GM21367 (cell line): ENCODE measurements around the gene BRWD1.
"Not testable (repeated sequence)": the region's sequence is repeated elsewhere in the genome, so short reads cannot be mapped to it uniquely, and the experiment has no call there.

Experiments used
- ATAC-seq: cut with Tn5 transposase; IDR thresholded peaks from one replicate; pipeline ENCODE4 v1.9.1; 2021; ENCODE audit not compliant: unreplicated experiment

BRWD1 gene

DNA sequence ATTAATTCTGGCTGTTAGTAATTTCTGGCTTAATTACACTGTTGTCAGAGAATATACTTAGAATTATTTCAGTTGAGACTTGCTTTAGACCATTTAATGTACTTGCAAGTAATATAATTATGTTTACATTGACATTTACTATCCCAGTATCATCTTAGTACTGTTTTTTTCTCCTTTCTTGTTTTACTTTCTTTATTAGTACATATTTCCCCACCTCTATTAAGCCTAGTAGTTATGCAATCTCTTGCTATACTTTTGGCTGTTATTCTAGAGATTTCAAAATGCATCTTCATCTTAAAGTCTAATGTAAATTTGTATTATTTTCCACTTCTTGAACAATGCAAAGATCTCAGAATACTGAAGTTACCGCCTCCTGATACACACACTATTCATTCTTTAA, 24.4 kb downstream of the BRWD1 start:
- ATAC-seq, result no peak

DNA sequence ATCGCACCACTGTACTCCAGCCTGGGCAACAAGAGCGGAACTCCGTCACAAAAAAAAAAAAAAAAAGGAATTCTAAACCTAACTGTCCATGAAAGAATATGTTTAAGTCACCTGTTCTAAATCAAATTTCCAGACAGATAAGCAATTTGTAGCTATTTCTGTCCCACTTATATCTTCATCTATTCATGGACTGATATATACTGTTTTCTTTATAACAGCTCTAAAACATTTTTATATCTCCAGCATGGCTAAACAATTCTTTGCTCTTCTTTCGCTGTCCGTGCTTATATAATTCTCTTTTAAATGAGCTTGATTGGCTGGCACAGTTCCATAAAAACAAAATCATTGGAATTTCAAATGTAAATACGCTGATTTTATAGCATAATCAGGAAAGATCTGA, 30.5 kb downstream of the BRWD1 start:
- no peak for ATAC-seq

DNA sequence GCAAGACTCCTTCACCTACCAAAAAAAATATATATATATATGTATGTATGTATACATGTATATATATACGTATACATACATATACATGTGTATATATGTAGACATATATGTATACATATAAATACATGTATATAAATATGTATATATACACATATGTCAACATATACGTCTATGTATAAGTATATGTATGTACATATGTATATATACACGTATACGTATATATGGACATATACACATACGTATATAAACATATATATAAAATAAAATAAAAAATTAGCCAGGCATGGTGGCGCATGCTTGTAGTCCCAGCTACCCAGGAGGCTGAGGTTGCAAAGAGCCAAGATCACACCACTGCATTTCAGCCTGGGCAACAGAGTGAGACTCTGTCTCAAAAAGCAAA, 31.6 kb downstream of the BRWD1 start:
- ATAC-seq, result no peak

DNA sequence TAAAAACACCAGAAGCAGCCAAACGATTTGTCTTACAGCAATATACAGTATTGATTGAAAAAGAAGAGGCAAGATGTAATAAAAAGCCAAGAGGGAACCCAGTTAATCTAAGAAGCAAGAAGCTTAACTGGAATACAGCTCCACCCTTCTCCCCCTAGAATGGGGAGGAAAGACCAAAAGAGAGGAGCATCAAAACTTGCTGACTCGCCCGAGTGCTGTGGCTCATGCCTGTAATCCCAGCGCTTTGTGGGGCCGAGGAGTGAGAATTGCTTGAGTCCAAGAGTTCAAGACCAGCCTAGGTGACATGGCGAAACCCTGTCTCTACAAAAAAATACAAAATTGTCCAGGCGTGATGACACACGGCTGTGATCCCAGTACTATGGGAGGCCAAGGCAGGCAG, 32.2 kb downstream of the BRWD1 start:
- ATAC-seq, result no peak

DNA sequence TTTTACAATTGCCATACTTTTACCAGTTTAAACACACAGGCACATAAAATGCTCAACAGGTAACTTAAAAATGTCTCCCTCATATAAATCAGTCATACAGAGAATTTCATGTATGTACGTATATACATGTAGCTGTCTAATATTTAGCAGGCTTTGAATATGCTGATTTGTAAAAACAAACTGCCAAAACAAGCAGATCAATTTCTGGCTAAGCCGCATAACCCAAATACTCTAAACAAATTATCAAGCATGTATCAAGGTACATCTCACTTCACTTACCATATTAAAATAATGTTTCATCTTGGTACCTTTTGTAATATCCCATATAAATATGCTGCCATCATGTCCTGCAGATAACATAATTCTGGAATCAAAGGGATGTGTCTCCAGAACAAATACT, 43.8 kb downstream of the BRWD1 start:
- no peak for ATAC-seq

DNA sequence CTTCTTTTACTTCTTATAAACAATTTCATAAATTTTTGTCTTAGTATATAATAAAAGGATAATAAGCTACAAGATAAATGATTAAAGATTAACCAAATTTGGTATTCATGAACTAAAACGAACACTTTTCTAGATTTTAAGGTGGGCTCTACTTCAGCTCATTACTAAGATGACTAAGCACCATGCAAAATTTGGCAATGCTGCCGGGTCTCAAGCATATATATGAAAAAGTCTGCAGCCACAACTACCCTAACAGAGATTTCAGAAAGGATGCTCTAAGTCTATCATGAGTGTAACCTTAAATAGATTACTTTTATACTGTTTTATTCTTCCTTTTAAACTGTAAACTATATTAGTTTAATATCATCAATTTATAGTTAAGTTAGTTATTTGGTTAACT, 47.8 kb downstream of the BRWD1 start:
- no peak for ATAC-seq

DNA sequence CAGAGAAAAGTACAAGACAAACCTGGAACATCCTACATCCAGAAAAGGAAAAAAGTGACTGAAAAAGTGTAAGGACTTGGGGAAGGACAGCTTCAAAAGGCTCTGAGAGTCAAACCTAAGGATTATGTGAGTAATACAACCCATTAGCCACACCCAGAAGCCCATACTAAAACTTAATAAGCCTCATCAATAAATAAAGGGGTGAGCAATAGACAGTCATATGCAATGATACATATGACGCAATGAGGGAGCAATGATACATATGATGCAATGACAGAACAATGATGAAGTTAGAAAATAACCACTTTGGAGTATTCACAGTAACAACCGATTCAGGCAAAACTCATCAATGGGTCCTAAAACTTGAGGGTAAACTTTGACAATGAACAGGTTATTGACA, 50.1 kb downstream of the BRWD1 start:
- ATAC-seq, result no peak

DNA sequence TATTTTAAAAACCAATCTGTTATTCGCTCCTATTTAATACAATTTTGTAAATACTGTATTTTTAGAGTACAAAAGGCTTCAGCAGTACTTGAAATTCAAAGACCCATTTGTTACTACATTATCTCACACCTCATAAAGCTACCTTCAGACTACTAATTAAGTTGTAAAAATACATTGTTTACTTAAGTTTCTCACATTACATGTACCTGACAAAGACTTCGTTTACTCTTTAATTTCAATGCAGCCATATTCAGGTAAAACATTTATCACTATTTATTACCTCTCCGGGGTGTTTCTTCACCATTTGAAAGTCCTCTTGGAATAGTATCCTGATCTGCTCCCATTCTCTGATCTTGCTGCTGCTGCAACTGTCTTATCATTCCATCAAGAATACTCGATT, 55.2 kb downstream of the BRWD1 start:
- ATAC-seq, result no peak

DNA sequence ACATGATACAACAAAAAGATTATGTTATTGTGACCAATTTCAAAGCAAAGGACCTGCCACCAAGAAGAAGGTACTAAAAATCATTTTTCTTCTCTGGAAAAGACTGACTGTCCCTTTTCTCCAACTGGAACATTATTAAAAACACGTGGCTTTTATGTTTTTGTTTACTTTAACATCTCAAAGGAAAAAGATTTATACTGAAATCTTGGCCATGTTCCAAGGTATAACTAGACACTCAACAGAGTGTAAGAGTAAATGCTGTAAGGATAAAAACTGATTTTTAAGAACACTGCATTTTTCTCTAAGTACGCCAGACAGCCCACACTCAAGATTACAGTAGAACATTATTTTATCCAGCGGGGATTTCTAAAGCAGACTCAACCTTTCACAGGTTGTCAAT, 62.1 kb downstream of the BRWD1 start:
- ATAC-seq, result no peak

DNA sequence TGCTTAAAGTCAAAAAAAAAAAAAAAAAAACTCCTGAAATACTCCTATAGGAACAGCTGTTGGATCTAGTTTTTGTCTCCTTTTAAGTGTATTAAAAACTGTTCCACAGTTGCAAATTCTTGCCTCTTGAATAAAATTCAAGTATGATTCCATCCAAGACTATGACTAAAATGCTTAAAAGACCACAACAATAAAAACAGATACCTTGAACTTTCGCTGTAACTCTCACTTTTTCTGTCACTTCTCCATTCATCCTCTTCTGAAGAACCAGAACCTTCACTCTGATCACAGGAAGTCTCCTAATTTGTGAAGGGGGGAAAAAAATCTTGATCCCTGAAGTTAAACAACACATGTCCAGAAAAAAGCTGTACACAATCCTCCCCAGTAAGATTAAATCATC, 75.2 kb downstream of the BRWD1 start:
- ATAC-seq, result no peak

DNA sequence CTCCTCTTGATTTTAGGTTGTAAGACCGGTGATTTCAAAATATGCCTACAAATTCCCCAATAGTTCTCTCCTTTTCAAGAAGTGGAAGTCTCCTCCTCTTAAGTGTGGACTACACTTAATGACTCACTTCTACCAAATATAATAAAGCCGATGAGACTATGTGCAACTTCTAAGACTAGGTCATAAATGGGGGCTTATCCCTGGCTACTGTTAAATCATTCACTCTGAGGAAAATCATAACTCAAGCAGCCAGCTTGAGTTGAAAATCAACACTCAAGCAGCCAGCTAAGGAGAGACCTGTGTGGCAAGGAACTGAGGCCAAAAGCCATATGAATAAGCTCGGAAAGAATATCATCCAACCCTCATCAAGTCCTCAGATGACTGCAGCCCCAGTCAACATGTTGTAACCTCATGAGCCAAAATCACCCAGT, 80.6 kb downstream of the BRWD1 start:
- ATAC-seq, result no peak

DNA sequence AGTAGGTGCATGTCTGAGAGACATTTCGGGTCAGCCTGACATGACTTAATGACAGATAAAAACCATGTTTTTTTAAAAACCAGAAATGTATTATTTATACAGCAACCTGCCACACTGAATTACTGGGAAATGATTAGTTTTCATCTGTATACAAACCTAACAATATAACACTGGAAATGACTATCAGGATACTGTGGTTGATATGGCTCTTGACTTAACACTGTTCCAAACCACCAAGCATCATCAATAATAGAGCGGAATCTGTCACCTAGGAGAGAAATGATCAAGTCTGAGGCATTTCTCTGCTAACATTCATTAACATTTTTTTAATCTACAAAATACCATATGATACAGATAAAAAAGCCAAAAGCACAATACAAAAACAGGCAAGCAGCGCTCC, 88.5 kb downstream of the BRWD1 start:
- no peak for ATAC-seq

DNA sequence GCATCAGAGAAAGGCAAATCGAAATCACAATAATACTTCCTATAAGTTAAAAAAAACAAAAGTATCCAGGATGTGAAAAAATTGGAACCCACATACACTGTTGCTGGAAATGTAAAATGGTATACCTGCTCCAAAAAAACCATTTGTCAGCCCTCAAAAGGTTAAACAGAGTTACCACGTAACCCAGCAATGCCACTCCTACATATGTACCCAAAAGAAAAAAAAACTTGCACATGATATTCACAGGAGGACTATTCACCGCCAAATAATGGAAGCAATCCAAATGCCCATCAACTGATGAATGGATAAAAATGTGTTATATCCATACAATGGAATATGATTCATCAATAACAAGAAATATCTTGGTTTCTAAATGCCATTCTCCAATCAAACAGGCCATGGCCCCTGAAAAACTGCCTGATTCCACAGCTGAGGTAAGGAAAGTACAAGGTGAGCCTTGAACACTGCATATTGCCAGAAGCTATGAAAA, 91.4 kb downstream of the BRWD1 start:
- no peak for ATAC-seq

DNA sequence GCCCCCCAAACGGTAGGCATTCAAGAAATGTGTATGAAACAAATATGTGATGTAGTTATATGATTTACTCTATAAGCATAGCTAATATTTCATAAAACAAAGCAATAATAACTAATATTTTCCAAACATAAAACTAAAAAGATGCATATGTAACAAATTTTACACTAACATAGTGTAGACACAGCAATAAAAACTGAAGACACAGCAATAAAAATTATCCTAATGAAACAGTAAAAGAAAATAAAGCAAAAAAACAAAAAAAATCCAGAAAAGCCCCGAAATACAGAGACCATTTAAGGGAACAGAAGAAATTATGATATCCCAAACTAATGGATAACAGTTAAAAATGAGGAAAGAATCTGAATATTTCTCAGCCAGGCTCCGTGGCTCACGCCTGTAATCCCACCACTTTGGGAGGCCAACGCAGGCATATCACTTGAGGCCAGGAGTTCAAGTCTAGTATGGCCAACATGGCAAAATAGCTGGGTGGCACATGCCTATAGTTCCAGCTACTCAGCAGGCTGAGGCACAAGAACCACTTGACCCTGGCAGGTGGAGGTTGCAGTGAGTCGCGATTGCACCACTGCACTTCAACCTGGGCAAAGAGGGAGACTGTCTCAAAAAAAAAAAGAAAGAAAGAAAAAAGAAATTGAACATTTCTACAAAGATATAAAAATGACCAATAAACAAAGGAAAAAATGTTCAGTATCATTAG, 92.0 kb downstream of the BRWD1 start:
- no peak for ATAC-seq

DNA sequence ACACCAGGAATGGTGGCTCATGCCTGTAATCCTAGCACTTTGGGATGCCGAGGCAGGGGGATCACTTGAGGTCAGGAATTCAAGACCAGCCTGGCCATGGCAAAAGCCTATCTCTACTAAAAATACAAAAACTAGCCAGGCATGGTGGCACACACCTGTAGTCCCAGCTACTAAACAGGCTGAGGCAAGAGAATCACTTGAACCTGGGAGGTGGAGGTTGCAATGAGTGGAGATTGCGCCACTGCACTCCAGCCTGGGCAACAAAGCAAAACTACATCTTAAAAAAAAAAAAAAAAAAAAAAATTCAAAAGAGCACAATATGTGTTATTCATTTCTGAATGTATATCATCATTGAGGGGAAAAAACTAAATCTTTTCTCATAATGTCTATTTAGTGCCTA, 92.6 kb downstream of the BRWD1 start:
- not testable (repeated sequence) for ATAC-seq

DNA sequence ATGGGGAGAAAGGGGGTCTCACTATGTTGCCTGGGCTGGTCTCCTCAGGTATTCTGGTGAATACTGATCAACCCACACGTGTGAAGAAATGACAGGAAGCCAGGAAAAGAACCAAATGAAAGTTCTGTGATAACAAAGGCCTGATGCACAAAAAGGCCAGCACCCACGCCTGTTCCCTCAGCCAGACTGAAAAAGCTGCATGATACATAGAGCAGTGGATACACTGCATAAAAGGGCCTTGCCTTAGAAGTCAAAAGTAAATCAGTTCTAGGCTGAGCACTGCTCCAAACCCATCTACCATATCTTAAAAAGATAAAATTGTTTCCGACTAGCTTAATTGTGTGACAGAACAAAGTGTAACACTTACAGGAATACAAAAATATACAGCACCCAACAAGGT, 93.3 kb downstream of the BRWD1 start:
- no peak for ATAC-seq

DNA sequence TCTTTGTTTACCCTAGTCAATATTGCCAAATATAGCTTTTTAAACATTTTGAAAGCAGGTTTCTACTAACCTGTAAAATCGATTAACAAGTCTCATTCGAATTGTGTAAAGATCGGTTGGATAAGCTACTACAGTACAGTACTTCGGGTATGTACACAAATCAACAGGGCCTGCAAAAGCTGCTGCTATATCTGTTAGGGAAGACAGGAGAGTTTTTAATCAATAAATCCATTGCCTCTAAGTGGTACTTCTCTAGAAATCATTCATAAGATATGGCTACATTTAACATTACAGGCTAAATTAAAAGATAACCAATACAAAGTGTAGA, 95.4 kb downstream of the BRWD1 start:
- no peak for ATAC-seq

DNA sequence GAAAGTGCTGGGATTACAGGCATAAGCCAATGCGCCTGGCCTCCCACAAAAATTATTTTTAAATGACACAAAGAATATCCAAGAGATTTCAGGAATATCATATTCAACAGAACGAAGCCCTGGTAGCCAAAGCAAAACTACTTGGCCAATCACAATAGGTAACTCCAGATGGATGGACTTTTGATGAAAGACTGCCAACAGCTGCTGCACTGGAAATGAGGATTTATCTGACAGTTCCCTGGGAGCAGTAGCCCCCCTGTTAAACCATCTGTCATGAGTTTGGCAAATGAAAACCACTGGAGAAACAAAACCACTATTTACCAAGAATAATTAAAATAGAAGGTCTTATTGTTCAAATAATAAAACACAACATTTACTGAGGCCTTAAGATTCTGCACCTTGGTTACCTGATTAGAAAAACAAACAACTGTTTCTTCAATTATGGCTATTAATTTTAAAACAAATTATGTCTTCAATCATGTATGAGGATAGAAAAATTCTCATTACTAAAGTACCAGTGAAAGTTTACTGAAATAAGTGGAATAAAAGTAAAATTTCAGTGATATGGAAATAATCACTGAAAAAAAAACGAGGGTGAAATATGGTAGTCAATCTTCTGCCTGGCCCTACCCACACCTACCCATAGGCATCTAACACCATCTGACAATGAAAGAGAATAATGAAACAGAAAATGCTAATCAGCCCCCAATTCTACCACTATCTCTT, 95.9 kb downstream of the BRWD1 start:
- no peak for ATAC-seq

DNA sequence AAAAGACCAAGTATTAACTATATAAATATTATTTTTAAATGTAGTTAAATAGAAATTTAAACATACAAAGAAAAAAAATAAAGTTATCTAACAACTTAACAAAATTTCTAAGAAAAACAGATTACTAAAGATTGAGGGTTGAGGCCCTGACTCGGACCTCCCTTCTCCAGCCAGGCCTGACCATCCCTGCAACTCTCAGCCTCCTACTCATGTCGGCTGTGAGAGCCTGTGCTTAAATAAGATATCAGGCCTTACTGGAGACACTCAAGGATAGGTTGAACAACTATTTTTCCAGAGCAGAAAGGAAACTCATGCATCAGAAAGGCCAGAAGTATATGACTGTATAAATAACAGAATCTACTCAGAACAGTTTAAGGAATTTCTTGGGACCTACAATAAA, 97.1 kb downstream of the BRWD1 start:
- no peak for ATAC-seq

DNA sequence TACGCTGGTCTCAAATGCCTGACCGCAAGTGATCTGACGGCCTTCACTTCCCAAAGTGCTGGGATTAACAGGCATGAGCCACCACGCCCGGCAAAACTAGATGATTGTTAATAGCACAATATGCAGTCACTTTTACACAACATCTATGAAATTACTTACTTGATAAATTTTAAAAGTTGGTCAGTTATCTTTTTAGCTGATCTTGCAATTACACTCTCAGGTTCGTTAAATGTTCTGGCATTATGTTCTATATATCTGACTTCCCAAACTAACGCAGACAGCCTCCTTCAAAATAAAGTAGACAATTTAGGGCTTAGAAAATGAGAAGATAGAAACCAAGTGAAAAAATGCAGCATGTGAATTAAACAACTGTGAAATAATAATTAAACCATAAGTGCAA, 98.4 kb downstream of the BRWD1 start:
- ATAC-seq, result no peak

DNA sequence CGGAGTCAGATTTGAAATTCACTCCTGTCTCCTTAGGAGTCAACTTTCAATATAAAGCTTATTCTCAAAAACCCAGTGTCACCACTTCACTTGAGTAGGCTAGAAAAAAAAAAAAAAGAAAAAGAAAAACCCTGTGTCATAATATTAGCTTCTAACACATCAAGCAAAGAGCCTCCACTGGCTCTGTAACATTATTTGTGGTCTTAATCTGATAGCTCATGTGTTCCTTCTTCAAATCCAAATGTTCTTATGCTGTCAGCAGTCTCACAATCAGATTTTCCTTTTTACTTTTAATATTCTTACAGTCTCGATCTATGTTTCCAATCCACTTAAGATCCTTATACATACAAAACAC, 104.1 kb downstream of the BRWD1 start:
- no peak for ATAC-seq

DNA sequence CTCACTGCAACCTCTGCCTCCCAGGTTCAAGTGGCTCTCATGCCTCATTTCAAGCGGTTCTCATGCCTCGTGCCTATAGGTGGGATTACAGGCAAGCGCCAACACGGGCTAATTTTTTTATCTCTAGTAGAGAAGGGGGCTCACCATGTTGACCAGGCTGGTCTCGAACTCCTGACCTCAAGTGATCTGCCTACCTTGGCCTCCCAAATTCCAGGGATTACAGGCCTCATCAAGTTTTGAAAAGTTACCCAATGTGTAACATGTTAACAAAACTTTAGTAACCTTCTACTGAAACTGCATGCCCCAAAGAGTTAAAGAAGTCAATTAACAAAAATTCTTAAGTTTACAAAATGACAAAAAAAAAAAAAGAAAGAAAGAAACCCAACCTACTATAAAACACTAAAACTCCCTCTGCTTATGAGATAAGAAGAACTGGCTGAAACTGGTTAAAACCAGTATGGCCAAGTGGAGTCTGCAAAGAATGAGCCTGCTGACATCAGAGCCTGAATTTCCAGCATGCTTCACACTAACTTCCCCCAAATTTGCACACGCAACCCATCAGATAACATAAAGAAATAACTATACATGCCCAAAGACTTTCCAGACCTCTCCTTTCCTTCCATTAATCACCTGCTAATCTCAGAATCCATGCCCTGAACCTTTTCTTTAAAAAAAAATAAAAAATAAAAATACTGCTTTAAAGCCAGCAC, 104.7 kb downstream of the BRWD1 start:
- no peak for ATAC-seq
